Right lung (tissue), 5 donors: ENCODE data around the gene MAST4. TPM values are rescaled to one million over a fixed set of nuclear protein-coding genes. Genes with fewer than 3 reads are reported as not detected.

Source experiments
- DNase-seq, 2 donors: peaks; one replicate each; pipeline ENCODE4 v3.0.0-alpha.2; 2013
- polyA plus RNA-seq, 5 donors: library from polyadenylated mRNA; unstranded; fragments of 120-200 nt; gene quantifications; one replicate each; pipeline versions ENCODE4 v1.2.1 to v1.2.3, GENCODE V29; 2013; ENCODE audit warnings: inconsistent platforms in 1 of 5, low replicate concordance in 1 of 5; ENCODE audit not compliant: insufficient read length in 5 of 5, insufficient read depth in 1 of 5

The MAST4 gene
- polyA plus RNA-seq, 5 donors = 33.7 to 51.2 (median 47.5) TPM

DNA sequence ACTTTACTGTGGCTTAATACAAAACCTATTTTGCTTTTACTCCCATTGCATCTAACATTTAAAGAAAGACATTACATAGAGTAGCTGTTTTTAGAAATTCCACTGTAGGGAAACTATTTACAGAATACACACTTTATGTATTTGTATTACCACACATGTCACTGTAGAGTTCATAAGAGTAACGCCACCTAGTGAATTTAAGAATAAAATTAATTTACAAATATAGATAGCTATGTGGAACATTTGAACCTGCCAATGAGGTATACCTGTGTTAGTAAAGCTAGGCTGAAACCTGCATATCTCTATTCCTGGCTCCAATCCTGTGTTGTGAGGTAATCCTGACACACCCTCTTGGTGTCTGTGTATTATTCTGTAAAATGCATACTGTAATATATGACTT, 234.4 kb downstream of the MAST4 start:
- DNase-seq = no peak

DNA sequence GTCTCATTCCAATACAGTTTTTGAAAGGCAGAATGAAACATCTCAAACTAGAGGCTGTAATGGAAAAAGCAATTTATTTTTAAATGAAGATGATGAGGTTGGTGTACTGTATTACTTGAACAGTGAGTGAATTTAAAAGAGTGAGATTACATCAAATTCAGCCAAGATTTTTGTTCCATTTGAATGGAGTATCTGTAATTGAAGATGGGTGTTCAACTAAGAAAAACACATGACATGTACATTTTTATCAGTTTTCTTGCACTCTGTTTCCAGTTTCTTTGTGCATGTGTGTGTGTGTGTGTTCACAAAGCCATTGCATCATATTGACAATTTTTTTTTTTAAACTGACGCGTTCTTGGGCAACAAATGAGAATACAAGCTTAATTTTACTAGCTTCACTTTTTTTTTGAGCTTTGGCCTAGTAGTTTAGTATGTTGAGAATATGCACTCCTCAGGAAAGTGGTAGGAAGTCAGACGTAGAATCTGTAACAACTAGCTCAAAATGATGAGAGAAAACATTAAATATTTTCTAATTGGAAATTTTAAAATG, 243.5 kb downstream of the MAST4 start:
- peak; percentile 56 to 58 for DNase-seq

DNA sequence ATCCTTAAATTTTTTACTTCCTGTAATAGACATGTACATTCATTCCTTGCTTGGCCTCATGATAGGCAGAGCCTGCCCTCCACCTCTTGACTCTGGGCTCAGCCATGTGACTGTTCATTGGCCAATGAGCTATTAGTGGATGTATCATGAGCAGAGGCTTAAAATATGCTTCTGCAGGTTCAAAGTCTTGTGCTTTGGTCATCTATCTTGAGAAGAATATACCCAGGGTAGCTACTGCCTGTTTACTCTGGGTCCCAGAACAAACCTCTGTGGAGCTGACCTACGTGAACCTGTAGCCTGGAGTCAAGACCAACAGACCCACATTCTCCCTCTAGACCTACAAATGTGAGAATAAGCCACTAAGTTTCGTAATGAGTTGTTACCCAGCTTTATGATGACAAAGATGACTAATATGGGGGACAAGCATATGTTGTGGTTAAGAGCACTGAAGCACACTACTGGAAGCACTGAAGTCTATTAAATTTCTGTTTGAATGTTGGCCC, 244.4 kb downstream of the MAST4 start:
- DNase-seq = no peak

DNA sequence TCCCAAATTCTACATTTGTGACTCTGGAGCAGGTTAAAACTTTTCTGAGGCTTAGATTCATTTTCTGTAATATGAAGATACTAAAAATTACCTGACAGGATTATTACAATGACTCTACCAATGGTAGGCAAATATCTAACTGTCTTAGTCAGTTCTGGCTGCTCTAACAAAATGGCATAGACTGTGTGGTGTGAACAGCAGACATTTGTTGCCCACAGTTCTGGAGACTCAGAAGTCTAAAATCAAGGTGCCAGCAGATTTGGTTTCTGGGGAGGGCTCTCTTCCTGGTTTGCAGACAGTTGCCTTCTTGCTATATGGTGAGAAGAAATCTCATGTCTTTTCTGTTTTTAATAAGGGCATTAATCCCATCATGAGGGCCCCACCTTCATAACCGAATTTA, 245.1 kb downstream of the MAST4 start:
- no peak for DNase-seq

DNA sequence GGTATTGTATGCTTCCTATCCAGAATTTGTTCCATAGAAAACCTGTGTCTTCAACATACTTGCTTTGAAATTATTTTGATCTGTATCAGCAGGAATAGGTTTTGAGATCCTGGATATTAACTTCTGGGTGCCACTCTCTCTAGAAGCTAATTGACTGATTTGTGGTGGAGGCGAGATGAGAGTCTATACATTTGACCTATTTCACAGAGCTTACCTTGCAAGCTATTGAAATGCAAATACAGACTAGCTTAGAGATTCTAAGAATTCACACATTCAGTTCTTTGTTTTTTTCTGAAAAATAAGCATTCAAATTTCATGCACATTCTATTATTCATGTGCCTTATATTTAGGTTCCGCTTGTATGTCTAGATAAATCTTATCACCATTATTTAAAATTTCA, 246.3 kb downstream of the MAST4 start:
- DNase-seq = no peak

DNA sequence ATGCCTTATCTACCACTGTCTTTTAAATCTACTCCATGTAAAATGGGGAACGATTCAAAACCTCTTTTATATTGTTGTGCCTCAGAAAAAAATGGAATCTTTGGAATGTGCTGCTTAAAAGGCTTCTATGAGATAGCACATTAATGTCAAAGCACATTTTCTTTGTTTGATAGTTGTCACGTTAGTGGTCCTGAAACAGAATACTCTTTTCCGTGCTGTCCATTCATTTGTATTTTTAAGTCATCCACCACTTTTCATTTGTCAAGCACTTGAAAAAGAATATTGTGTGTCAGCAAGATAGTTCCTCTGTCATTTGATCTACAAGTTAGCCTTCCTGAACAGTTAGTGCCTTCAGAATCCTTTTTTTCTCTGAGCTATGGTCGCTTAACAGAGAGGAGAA, 246.9 kb downstream of the MAST4 start:
- no peak for DNase-seq

DNA sequence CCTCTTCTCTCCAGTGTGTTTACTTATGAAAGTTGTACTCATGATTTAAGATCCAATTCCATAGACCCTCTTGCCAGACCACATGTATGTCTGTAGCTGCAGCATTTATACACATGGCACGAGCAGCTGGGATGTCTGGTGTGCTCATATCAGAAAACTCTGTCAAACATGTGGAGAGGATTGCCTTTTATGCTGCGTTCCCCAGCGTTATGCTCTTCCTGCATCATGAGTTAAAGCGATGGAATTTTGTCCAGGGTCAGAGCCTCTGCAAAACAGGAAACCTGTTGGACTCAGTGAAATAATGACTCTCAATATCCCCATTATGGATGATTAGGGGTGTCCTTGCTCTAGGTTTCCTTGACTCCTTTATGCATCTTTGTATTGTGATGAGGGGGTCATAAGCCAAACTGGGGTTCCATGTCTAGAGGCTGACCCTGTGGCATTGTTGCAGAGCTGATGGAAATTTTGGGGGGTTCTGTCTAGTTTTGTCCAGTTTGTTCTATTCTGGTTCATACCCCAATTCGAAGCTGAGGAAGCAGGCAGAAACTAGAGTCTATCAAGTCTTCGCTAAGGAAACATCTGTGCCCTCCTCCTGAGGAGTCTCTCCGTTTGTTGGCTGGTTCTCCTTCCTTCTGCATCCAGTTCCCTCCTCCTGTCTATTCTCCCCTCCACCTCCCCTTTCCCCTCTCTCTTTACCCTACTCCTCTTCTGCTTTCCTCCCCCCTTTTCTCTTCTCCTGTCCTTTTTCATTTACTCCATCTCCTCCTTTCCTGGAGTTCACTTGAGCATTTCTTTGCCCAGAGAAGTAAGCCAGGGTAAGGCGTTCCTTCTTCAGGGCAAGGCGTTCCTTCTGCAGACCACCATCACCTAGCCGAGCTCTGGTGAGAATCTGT, 252.8 kb downstream of the MAST4 start:
- DNase-seq = no peak

DNA sequence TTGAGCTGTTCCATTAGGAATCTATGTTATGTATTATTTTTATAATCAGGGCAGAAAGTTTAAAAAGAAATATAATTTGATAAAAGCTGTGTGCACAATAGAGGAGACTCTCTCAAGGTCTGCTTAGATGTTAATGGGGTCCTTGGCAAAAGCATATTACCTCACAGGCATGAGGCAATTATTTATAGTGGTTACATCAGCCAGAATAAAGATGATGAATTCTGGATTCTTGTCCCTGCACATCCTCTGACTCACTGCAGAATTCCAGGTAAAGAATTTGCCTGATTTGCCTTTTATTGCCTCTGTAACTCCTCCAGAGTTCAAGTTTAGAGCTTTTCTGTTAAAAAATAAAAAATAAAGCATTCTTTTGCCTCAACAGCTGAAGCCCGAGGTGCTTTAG, 253.6 kb downstream of the MAST4 start:
- no peak for DNase-seq

DNA sequence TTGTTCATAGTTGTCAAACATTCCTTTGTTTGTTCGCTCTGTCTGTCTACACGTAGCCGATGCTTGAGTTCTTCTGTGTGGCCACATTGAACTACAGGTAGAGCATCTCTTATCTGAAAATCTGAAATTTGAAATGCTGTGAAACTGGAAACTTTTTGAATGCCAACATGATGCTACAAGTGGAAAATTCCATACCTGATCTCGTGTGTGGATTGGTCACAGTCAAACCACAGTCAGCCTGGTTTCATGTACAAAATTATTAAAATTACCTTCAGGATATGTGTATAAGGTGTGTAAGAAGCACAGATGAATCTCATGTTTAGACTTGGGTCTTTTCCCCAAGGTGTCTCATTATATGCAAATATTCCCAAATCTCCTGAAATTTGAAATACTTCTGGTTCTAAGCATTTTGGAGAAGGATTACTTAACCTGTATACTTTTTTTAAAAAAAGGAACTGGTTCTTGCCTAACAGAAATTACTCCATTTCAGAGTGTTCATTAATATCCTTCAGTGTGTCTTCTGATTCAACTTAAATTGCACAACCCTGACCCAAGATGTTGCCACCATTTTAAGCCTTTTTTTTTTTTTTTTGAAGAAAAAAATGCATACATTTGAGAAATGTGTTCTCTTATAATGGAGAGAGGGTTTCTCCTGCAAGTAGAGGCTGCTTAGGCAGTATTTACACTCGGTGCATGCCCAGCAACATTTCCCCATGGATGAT, 254.3 kb downstream of the MAST4 start:
- no peak for DNase-seq

DNA sequence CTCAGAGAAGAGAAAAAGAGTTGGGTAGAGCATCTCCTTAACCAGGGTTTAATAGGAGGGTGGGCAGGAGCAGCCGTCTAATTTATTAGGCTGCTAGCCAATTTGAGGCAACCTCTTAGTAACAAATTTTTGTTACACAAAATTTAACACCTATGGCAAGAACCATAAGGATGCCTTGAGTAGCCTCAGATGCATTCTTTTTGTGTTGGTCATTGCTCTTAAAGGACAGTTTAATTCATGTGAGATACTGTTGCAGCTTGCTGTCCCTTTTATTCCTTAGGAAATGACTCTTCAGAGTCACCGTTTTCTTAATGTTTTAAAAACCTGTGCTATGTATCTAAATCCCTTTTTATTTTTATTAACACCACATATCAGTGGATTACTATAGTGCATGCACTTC, 255.1 kb downstream of the MAST4 start:
- DNase-seq = no peak

DNA sequence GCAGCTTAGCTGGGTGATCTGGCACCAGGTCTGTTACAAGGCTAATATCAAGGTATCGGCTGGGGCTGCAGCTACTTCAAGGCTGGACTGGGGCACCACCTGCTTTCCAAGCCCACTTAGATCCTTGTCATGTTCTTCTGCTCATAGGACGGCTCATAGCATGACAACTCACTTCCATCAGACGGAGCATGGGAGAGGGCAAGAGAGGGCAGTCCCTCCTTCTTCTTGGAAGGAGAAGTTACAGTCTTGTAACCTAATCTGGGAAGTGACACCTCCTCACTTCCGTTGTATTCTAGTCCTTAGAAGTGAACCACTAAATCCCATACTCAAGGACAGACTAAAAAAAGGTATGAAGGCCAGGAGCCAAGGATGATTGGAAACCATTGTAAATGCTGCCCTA, 258.2 kb downstream of the MAST4 start:
- DNase-seq = no peak

DNA sequence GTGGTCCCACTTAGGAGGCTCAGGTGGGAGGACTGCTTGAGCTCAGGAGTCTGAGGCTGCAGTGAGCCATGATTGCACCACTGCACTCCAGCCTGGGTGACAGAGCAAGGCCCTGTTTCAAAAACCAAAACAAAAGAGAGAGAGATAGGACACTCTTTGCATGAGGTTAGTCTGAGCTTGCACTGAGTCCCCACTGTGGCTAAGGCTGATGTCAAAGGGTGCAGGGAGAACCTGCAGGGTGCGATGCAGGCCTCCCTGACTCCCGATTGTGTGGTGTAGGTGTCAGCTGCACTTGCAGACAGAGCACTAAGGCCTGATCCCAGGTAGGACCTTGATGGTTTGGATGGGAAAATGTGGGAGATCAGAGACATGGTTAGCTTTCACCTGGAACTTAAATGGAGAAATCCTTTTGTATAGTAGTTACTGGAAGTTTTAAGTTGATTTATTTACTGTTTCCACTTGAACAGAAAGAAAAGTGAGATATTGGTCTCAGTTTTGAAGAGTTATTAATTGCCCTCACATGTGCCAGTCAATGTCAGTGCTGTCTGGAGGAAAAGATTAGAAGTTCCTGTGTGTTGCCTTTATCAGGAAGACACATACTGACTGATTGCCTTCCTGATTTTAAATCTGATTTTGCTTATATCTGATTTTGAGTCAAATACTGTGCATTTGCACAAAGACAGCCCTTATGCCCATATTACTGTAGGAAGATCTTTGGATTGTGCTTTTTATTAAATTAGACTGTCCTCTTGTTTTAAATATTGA, 260.0 kb downstream of the MAST4 start:
- DNase-seq = no peak

DNA sequence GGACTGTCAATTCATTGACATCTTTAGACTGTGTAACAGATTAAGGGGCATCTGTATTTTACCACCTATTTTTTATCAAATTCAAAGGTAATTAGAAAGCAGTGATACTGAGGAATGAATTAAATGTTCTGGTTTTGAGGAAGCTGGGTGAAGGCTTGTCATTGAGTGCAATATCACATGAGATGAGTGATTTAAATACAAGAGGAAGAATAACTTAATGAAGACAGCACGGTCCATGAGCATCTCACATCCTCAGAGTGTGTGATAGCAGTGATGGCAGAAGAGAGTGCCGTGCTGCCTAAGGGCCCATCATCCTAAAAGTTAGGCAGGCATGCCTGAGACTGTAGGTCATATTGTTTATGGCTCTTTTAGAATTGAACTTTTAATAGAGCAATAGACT, 263.3 kb downstream of the MAST4 start:
- no peak for DNase-seq

DNA sequence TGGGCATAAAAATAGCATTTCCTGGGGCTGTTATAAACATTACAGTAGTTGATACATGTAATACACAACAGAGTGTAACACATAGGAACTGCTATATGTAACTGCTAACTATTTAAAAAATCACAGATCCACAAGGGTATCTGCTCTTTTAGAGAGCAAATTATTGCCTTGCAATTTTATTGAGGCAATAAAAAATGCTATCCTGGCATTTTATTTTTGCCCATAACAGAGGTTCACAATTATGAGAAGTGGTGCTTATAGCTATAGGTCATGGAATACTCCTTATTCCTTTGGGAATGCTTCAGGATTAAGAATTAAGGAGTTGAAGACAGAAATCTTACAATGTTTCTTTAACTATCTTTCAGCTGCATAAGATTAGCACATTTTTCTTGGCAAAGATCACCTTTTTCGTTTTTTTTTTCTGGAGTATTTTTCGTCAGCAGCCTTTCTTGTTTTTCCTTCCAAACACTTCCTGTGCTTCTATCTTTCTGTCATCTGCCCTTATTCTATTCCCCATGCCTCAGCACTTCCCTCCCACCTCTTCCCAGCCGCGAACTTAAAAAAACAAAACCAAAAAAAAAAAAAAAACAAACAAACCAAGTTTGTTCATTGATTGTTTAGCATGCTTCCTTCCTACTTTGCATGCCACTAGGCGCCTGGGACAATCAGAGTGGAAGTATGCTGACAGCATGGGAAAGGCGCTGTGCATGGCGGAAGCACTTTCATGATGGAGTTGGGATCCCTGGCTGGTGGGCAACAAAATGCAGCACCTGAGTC, 264.2 kb downstream of the MAST4 start:
- DNase-seq = peak in 1 of 2 donors; percentile 38

DNA sequence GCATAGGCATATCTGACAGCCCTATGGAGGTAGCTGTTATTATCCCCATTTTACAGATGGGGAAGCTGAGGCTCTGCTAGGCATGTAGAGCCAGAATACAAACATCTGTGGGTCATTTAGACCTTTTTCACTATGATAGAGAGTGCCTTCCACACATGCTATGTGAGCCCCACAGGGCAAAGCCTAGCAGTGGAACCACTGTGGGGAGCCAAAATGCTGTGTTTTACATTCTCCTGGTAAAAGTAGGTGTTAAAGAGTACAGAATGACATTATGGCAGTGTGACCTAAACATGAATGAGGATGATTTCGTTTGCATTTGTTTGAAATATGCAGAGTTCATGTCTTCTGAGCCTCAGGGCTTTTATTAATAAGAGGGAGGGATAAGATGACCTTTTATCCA, 265.2 kb downstream of the MAST4 start:
- DNase-seq = no peak

DNA sequence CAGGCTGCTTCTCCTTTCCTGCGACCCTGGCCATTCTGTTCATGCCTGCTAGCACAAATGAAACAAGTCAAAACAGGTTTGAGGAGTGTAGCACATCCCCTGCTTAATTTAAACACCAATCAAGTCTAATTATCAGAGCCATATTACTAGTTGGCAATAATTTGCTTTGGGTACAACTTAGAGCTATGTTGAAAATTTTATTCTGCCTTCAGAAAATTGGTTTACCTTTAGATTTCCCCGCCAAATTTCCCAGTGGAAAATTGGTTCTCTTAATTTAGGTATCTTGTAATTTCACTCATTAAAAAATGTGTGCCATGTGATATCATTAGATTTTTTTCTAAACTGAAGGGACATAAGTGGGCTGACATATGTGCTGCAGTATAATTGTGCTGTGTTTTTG, 265.8 kb downstream of the MAST4 start:
- DNase-seq = no peak

DNA sequence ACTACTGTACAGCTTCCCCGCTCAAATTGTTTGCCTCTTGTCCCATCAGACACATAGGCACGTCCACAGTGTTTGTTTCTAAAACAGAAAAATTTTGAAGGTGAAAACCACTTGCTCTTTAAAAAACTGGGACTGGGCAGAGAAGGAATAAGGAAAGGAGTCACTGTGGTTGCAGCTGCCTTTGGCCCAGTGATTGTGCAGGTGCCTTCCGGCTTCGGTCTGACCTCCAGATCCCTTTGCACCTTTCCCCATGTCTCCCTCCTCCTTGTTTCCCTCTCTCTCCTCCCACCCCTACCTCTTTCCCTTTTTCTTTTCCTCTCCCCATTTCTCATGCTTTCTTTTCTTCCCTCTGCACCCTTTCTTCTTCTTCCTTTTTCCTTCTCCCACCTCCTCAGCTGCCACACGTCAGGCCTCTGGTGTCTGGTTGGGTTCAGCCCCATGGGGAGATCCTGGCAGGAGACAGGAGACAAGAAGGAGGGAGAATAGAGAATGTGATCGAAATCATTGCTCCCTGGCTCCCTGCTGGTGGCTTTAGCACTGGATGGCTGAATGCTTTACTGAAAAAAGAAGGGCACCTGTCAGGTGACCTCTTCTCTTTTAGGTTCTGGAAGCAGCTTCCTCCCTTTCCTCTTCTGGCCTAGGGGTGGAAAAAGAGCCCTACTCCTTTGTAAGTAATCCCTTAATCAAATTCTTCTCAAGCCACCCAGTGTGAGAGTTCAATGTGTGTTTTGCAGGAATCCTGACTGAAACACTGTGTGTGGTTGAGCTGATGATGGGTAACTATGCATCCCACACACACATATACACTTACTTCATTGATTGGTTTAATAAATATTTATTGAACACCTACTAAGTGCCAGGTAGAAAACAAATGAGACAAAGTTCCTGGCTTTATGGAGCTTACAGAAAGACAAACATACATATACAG, 267.3 kb downstream of the MAST4 start:
- no peak for DNase-seq

DNA sequence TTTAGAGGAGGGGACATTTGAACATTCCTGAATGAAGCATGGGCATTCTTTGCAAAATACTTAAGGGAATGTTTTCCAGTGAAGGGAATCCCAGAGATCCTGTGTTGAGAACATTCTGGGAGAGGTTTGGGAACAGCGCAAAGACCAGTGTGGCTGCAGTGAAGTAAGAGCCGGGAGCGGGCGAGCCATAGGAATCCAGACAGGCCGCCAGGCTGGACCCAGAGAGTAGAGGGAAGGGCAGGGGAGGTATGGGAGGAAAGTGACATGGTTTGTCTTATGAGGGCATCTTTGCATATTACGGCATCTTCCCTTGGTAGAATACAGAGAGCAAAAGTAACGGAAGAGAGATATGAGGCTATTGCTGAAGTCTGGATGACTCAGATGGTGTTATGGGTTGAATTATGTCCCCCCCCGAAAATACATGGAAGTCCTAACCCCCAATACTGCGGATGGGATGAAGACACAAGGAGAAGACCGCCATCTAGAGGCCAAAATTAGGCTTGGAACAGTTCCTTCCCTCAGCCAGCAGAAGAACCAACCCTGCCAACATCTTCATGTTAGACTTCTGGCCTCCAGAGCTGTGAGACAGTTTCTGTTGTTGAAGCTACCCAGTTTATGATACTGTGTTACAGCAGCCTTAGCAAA, 268.2 kb downstream of the MAST4 start:
- no peak for DNase-seq

DNA sequence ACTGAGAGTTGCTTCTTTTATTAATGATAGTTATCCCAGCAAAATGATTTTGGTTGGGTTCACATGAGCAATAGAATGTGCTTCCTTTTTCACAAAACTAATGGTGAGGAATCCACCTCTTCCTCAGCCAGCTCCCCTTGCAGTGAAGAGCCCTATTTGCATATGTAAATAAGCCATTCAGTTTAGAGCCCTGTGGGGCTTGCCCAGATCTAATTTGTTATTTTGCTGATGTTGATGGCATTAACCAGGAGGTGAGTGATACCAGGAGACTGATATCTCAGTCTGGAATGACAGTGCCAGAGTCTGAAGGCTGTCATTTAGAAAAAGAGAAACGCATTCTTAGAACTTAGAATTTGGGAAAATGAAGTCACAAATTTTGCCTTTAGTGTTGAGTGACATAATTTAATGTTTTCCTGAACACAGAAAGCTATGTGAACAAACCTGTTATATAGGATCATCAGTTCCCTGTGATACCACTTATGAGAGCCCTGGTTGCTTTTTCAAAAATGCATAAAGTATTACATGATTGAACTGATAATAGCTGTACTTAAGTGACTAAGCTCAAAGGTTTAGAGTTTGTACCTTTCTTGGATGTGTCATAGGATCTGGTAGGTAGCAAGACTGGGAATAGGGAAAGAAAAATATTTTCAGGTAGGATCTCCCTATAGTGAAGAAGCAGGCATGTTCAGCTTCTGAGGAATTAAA, 271.6 kb downstream of the MAST4 start:
- no peak for DNase-seq
